Esophagus squamous epithelium (tissue), 5 donors: ENCODE results near the gene DMRTC2. TPM values are rescaled to one million over a fixed set of nuclear protein-coding genes. Genes with fewer than 3 reads are reported as not detected.

Experiments
- DNase-seq: peaks from one replicate; lab custom pipeline; 2025; lab: John Stamatoyannopoulos, UW
- H3K27ac ChIP-seq, 4 donors: fragments of 200-600 bp; sonication (generic); one replicate each; pipeline ENCODE4 v1.5.1; 2016 to 2019; ENCODE audit warnings: mild to moderate bottlenecking in 1 of 4
- H3K27me3 ChIP-seq, 4 donors: fragments of 200-600 bp; sonication (generic); 1 replicate in 3 of 4; 2 replicates in 1 of 4; pipeline versions ENCODE4 v1.5.1 to v1.6.0; 2017 to 2021; ENCODE audit warnings: antibody characterized with exemption in 1 of 4
- H3K36me3 ChIP-seq, 3 donors: fragments of 200-600 bp; sonication (generic); one replicate each; pipeline ENCODE4 v1.5.1; 2016 to 2019
- H3K4me1 ChIP-seq, 3 donors: fragments of 200-600 bp; sonication (generic); one replicate each; pipeline ENCODE4 v1.5.1; 2017 to 2019
- H3K4me3 ChIP-seq, 4 donors: fragments of 200-600 bp; sonication (generic); 1 replicate in 3 of 4; 2 replicates in 1 of 4; pipeline ENCODE4 v1.5.1; 2016 to 2019; ENCODE audit warnings: mild to moderate bottlenecking in 2 of 4, moderate library complexity in 1 of 4
- H3K9me3 ChIP-seq, 3 donors: fragments of 200-600 bp; sonication (generic); one replicate each; pipeline ENCODE4 v1.5.1; 2016 to 2019
- POLR2A ChIP-seq, 4 donors: fragments of 450-650 bp; IDR thresholded peaks; one replicate each; pipeline ENCODE4 v1.6.1; 2017; ENCODE audit warnings: antibody characterized with exemption in 4 of 4, mild to moderate bottlenecking in 4 of 4, moderate library complexity in 3 of 4
- WGBS, 2 donors: methylation state at CpG; one replicate each; pipeline ENCODE4 v1.1.5; 2018; 5-methylcytosine and 5-hydroxymethylcytosine counted together
- intact Hi-C: fragments of 100-400 bp; cut with DNase I; formaldehyde crosslinking; loops from one replicate; pipeline ENCODE4 v1.15.0; 2022
- total RNA-seq, 4 donors: library from RNA; depleted of rRNA; stranded (reverse); fragments of >200 nt; gene quantifications; one replicate each; pipeline ENCODE4 v1.1.0, GENCODE V29; 2016
- TF ChIP-seq, protein P1 (sequence below), 6 experiments: fragments of 450-650 bp in 4 of 6; fragments of 200-600 bp in 2 of 6; sonication (generic) in 2 of 6; IDR thresholded peaks; one replicate each; pipeline ENCODE4 v1.5.1; 2016 to 2019; ENCODE audit warnings: antibody characterized with exemption in 6 of 6, mild to moderate bottlenecking in 4 of 6, moderate library complexity in 4 of 6
- donor health status: DM: yes; HTN: yes; CAD: no.

DMRTC2 gene
- total RNA-seq, 4 donors from 2014 or later = not detected

DNA sequence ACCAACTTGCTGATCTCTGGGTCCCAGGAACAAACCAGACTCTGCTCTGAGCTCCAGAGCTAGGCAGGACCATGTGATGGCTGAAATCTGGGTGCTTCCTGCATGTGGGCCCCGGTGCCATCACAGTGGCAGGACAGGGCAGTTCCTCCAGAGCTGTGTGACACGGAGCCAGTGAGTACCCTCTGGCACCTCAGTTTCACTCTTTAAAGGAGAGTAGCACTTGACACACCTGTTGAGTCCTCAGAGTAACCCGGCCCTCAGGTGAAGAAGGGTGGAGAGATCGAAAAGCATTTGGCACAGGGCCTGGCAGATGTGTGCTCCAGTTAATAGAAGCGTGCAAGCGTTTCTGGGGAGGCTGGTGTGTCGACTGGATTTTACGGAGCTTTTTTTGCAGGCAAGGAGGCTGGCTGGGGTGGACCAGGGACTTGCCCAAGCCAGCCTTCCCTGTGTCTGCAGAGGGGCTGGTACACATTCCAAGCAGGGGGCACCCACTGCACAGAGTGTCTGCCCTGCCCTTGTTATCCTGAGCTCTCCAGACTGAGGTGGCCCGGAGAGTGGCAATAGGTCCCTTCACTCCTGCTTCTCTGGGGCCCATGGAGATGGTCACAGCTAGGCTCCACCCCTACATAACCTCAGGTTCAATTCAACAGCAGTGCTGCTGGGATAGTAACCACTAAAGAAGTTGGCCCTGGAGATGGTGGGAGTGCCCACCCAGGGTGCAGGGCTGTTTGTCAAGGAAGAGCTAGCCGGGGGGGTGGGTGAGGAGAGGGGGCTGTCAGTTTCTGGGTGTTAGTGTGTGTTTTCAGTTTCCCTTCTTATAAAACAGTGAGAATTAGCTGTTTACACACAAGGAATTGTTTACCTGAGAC is 23.5 kb downstream of the DMRTC2 start:
- Histone ChIP-seq H3K4me1 (peaks cover 0 to 88% (median 26%) of the 10 kb centered on the region in 3 donors), H3K4me3 (no peak overlapping the region), H3K27me3 (no peaks in the 10 kb centered on the region), H3K27ac (peak overlapping the region in 1 of 4 donors; percentile 27), H3K36me3 (peaks cover 33 to 96% (median 59%) of the 10 kb centered on the region in 3 donors), H3K9me3 (no peaks in the 10 kb centered on the region)
- TF ChIP-seq POLR2A (IDR thresholded peaks at IDR 0.05) = no peak
- TF ChIP-seq, protein P1, sequence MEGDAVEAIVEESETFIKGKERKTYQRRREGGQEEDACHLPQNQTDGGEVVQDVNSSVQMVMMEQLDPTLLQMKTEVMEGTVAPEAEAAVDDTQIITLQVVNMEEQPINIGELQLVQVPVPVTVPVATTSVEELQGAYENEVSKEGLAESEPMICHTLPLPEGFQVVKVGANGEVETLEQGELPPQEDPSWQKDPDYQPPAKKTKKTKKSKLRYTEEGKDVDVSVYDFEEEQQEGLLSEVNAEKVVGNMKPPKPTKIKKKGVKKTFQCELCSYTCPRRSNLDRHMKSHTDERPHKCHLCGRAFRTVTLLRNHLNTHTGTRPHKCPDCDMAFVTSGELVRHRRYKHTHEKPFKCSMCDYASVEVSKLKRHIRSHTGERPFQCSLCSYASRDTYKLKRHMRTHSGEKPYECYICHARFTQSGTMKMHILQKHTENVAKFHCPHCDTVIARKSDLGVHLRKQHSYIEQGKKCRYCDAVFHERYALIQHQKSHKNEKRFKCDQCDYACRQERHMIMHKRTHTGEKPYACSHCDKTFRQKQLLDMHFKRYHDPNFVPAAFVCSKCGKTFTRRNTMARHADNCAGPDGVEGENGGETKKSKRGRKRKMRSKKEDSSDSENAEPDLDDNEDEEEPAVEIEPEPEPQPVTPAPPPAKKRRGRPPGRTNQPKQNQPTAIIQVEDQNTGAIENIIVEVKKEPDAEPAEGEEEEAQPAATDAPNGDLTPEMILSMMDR (IDR thresholded peaks at IDR 0.05) = no peak
- no peak for DNase-seq
- WGBS, 2 donors = 50 to 63% methylated on average over 7 to 10 of the region's 10 CpGs
- intact Hi-C loops = no loop called here

DNA sequence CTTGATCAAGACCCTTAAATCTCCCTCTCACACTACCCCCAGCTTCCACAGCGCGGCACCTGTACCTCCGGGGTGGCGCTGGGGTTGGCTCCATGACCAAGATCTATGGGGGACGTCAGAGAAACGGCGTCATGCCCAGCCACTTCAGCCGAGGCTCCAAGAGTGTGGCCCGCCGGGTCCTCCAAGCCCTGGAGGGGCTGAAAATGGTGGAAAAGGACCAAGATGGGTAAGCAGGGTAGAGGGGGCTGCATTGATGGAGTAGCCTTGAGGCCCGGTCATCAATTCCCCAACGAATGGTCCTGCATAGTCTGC is 24.1 kb downstream of the DMRTC2 start:
- no peak for DNase-seq
- no peaks in the 10 kb centered on the region for H3K9me3 ChIP-seq
- no peaks in the 10 kb centered on the region for H3K27me3 ChIP-seq
- intact Hi-C loops = no loop called here
- no peak for TF ChIP-seq POLR2A (IDR thresholded peaks at IDR 0.05)
- TF ChIP-seq, protein P1 (IDR thresholded peaks at IDR 0.05) = no peak
- H3K4me3 ChIP-seq = no peak overlapping the region
- H3K36me3 ChIP-seq = peaks cover 31 to 90% (median 53%) of the 10 kb centered on the region in 3 donors
- peaks cover 0 to 84% (median 24%) of the 10 kb centered on the region in 3 donors for H3K4me1 ChIP-seq
- WGBS, 2 donors = 83 to 100% methylated on average over 2 to 4 of the region's 12 CpGs
- no peak overlapping the region for H3K27ac ChIP-seq

DNA sequence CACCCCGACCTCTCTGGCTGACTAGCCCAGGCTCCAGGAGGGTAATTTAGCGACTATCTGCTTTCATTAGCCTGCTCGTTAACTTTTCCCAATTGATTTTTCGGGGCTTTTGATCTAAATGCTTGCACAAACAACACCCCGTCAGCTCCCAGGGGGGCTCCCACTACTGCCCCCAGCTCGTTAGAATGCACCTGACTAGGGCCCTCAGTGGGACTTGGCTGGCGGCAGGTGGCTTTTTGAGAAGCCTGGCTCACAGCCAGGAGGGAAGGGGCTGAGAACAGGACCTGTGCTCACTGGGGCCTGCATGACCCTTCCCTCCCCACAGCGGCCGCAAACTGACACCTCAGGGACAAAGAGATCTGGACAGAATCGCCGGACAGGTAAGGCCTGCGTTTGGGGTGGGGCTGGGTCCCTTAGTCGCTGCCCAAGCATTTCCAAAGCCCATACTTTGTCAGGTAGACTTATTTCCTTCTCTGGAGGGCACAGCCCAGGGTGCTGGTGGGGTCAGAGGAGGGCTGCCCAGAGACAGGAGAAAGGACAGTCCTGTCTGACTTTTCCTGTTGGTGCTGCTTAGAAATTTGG is 24.6 kb downstream of the DMRTC2 start:
- Histone ChIP-seq H3K4me3 (no peak overlapping the region), H3K4me1 (peaks cover 0 to 79% (median 20%) of the 10 kb centered on the region in 3 donors), H3K27ac (no peak overlapping the region), H3K27me3 (no peaks in the 10 kb centered on the region), H3K9me3 (no peaks in the 10 kb centered on the region), H3K36me3 (peaks cover 26 to 85% (median 47%) of the 10 kb centered on the region in 3 donors)
- intact Hi-C loops = no loop called here
- no peak for TF ChIP-seq POLR2A (IDR thresholded peaks at IDR 0.05)
- TF ChIP-seq, protein P1 (IDR thresholded peaks at IDR 0.05) = no peak
- WGBS, 2 donors = 66 to 85% methylated on average over 4 to 5 of the region's 13 CpGs
- DNase-seq = no peak

DNA sequence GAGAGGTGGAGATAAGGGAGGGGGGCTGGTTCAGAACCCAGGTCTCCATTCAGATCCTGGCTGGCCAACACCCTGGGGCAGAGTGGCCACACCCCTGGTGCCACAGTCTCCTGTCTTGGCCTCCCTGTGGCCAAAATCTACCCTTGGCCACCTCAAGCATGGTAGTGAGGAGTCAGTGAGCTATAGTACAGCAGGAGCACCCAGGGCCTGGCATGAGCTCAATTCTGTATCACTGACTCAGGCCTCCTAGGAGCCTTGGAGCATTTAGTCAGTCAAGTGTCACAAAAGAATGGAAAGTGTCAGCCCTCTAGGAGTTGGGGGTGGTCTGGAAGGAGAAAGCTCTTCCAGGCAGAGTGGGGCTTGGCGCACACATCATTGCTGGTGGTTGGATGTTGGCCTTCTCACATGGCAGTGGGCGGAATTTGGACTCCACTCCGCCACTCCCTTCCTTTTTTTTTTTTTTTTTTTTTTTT is 25.6 kb downstream of the DMRTC2 start:
- Histone ChIP-seq H3K4me3 (no peak overlapping the region), H3K9me3 (no peaks in the 10 kb centered on the region), H3K4me1 (peaks cover 0 to 69% (median 15%) of the 10 kb centered on the region in 3 donors), H3K27me3 (no peaks in the 10 kb centered on the region), H3K36me3 (peaks cover 21 to 75% (median 38%) of the 10 kb centered on the region in 3 donors), H3K27ac (no peak overlapping the region)
- 57 to 60% methylated on average over 3 of the region's 3 CpGs for WGBS, 2 donors
- DNase-seq = no peak
- TF ChIP-seq POLR2A (IDR thresholded peaks at IDR 0.05) = no peak
- TF ChIP-seq, protein P1 (IDR thresholded peaks at IDR 0.05) = no peak
- intact Hi-C loops = loop anchor here (10.0 kb wide), 1 partner anchor 84 kb away; the partner anchor contains the start of gene RABAC1
